ENCODE results near the gene PER3. TPM values are rescaled to one million over a fixed set of nuclear protein-coding genes. Genes with fewer than 3 reads are reported as not detected.

Gene PER3
- total and polyA plus RNA-seq, 9 of the 15 experiments (the other 6 are each of a cell fraction or from before 2014, with no cell fraction given) = 11.9 to 22.5 (median 14.6) TPM

GRCh38 chr1:7873801-7874795 is 90.0 kb downstream of the PER3 start:
- peaks cover 19 to 36% of the 10 kb centered on the region in 2 experiments for H3K27me3 ChIP-seq (ENCODE audit: control insufficient read depth in 2 of 2, insufficient read depth in 2 of 2, low read length in 2 of 2)
- H3K9ac ChIP-seq (ENCODE audit: insufficient read depth in 1 of 2, low read depth in 2 of 2, low read length in 2 of 2) = no peak overlapping the region
- H2AFZ ChIP-seq (ENCODE audit: low read depth, low read length) = no peak overlapping the region
- no peaks in the 10 kb centered on the region for H4K20me1 ChIP-seq (replicated peaks; ENCODE audit: control insufficient read depth, insufficient read depth, low read length)
- FAIRE-seq (no peak), DNase-seq (ENCODE audit: extremely low read depth in 1 of 4, low spot score in 3 of 4) (no peak), ATAC-seq (no peak; the same call in 2 of the 3 replicates)
- intact Hi-C loops (cut with micrococcal nuclease) (no loop called here), in situ Hi-C loops (cut with MboI) (no loop called here)
- H3K27ac ChIP-seq (ENCODE audit: extremely low read depth, low read depth, low read length) = no peak overlapping the region
- ChIA-PET CTCF (ENCODE audit: low intra/inter-chr PET ratio) (no interaction called here), POLR2A (no interaction called here)
- 8% methylated on average over 11 of the region's 11 CpGs for WGBS (ENCODE audit: insufficient coverage, low coverage, missing lambda C conversion rate)
- no peaks in the 10 kb centered on the region for H3K79me2 ChIP-seq (ENCODE audit: control insufficient read depth, insufficient read depth, low read length)
- BruUV-seq (replicated peaks) = no TSS peak
- no peaks in the 10 kb centered on the region for H3K9me3 ChIP-seq (replicated peaks; ENCODE audit: control insufficient read depth, insufficient read depth, low read depth, low read length)
- H3K4me3 ChIP-seq = no peak overlapping the region
- TF ChIP-seq PRMT5 (CRISPR knock-in tag; IDR thresholded peaks at IDR 0.05) (no peak), CCAR2 (IDR thresholded peaks at IDR 0.05; ENCODE audit: low read depth, low read length) (no peak), HBP1 (CRISPR knock-in tag; IDR thresholded peaks at IDR 0.05) (no peak), ZNF134 (CRISPR knock-in tag; conservative IDR thresholded peaks at IDR 0.05) (no peak), ZC3H4 (CRISPR knock-in tag; IDR thresholded peaks at IDR 0.05; ENCODE audit: borderline replicate concordance) (no peak), HLTF (IDR thresholded peaks at IDR 0.05) (no peak), KLF13 (tag; IDR thresholded peaks at IDR 0.05; ENCODE audit: borderline replicate concordance, low read depth) (no peak), KHSRP (IDR thresholded peaks at IDR 0.05) (no peak), KAT8 (IDR thresholded peaks at IDR 0.05; ENCODE audit: low read depth) (no peak), USF2 (CRISPR knock-in tag; IDR thresholded peaks at IDR 0.05) (no peak), GATAD2B (IDR thresholded peaks at IDR 0.05; ENCODE audit: borderline replicate concordance) (no peak), ZNF57 (CRISPR knock-in tag; IDR thresholded peaks at IDR 0.05) (no peak), ZC3H11A (IDR thresholded peaks at IDR 0.05; ENCODE audit: low read depth, low read length) (no peak), DIDO1 (tag; IDR thresholded peaks at IDR 0.05; ENCODE audit: low read depth) (no peak), RERE (CRISPR knock-in tag; IDR thresholded peaks at IDR 0.05; ENCODE audit: borderline replicate concordance) (no peak)
- no peak overlapping the region for H3K4me2 ChIP-seq (ENCODE audit: insufficient read depth, low read length)
- no peaks in the 10 kb centered on the region for H3K4me1 ChIP-seq (replicated peaks in 1 of 2; ENCODE audit: control insufficient read depth in 2 of 2, insufficient read depth in 2 of 2, low read length in 2 of 2)
- H3K36me3 ChIP-seq (ENCODE audit: control insufficient read depth, insufficient read depth, low read length) = no peaks in the 10 kb centered on the region
- no peaks in the 10 kb centered on the region for H3K9me1 ChIP-seq (ENCODE audit: control insufficient read depth, insufficient read depth, low read length)

Data from K562 (cell line).